GM18517 (cell line): ENCODE results near the gene RPS3A.
A peak's percentile ranks its signal among the peaks of the same experiment; 100 is the strongest.
"Not testable (repeated sequence)": the region's sequence is repeated elsewhere in the genome, so short reads cannot be mapped to it uniquely, and the experiment has no call there.

Source experiments
- ATAC-seq: cut with Tn5 transposase; IDR thresholded peaks from one replicate; pipeline ENCODE4 v1.9.1; 2021; ENCODE audit warnings: mild to moderate bottlenecking, moderate library complexity; ENCODE audit not compliant: unreplicated experiment

Gene RPS3A

GRCh38 chr4:151099229-151099975, at the start of gene RPS3A:
Gene RPS3A (plus strand): TSS chr4:151099628. CDS start chr4:151099653, 25 bp downstream.
- peak; percentile 91 for ATAC-seq

- no peak for ATAC-seq
Measured at GRCh38 chr4:151052785-151053184, 46.6 kb upstream of the RPS3A start.

DNA sequence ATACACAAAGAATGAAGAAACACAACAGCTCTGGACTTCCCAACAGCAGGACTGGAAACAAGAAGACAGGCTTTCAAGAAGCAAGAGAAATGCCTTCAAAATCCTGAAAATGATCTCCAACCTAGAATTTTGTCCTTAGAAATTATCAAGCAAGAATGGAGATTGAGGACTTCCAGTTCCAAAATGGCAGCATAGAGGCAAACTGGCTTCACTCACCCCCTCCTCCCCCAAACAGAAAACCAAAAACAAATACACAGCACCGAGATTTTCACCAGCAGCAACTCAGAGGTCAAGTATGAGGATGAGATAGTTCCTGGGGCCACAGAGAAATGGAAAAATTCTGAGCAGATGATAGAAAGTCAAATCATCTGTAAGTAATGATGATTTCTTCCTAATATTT, 43.9 kb upstream of the RPS3A start:
- ATAC-seq = no peak

DNA sequence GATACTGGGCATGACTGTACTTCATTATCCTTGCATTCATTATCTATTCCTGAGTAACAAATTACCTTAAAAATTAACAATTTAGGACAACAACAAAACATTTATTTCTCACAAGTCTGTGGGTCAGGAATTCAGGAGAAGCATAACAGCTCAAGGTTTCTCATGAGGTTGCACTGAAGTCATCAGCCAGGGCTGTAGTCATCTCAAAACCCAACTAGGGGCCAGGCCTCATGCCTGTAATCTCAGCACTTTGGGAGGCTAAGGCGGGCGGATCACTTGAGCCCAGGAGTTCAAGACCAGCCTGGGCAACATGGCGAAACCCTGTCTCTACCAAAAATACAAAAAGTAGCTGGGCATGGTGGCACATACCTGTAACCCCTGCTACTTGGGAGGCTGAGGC, 36.3 kb upstream of the RPS3A start:
- ATAC-seq = not testable (repeated sequence)

GRCh38 chr4:151067316-151067970, 32.0 kb upstream of the RPS3A start:
- no peak for ATAC-seq

DNA sequence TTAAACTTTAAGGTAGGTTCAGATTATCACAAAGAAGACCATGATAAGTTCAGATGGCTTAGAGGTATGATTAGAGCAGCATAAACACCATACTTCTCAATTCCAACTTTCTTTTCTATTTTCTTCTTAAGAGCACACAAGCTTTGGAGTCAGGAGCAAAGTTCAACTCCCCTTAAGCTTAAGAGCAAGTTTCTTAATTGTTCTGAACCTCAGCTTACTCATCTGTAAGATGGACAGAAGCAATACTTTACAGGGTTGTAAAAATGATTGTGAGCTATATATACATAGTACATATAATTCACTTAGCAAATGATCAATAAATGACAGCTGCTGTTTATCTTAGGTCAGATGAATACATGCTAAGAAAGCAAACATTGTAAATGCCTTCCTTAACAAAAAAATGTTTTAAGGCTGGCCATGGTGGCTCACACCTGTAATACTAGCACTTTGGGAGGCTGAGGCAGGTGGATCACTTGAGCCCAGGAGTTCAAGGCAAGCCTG, 25.0 kb upstream of the RPS3A start:
- ATAC-seq = no peak

DNA sequence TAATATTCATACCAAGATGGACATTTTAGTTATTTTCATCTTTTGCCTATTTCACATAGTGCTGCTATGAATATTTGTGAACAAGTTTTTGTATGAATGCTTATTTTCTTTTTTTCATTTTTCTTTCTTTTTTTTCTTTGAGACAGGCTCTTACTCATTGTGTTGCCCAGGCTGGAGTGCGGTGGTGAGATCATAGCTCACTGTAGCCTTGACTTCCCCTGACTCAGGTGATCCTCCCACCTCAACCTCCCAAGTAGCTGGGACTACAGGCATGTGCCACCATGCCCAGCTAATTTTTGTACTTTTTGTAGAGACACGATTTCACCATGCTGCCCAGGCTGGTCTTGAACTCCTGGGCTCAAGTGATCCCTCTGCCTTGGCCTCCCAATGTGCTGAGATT, 21.4 kb upstream of the RPS3A start:
- not testable (repeated sequence) for ATAC-seq

- ATAC-seq = no peak
Measured at GRCh38 chr4:151087467-151087866, 12.0 kb upstream of the RPS3A start.

DNA sequence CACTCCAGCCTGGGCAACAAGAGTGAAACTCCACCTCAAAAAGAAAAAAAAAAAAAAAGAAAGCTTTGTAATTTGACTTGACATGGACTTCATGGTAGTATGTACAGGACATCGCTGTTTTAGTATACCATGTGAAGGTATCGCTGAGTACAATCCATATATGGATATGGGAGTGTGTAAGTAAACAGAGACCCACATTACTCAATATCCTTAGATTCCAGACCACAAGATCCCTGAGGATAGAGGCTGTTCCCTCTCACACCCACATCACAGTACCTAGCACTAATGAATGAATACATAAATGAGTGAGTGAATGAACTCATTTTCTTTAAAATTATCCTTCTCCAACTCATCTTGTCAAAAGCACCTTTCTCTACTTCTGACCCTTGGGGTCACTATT, 8.4 kb upstream of the RPS3A start:
- no peak for ATAC-seq

GRCh38 chr4:151092488-151092887, 6.9 kb upstream of the RPS3A start:
- no peak for ATAC-seq

DNA sequence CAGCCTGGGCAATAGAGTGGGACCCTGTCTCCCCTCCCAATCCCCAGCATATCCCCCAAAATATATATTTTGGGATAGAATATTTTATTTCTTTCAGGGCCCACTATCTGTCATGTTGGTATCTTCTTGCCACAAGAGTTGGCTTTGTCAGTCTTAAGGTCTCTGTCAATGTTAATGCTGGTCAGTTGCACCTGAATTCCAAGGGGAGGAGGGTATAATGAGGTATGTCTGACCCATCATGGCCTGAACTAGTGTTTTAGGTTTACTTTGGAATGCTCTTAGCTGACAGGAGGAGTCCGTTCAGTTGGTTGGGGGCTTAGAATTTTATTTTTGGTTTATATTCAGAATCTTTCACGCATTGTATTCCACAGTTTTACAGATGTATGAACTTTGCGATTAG, 6.2 kb upstream of the RPS3A start:
- no peak for ATAC-seq

DNA sequence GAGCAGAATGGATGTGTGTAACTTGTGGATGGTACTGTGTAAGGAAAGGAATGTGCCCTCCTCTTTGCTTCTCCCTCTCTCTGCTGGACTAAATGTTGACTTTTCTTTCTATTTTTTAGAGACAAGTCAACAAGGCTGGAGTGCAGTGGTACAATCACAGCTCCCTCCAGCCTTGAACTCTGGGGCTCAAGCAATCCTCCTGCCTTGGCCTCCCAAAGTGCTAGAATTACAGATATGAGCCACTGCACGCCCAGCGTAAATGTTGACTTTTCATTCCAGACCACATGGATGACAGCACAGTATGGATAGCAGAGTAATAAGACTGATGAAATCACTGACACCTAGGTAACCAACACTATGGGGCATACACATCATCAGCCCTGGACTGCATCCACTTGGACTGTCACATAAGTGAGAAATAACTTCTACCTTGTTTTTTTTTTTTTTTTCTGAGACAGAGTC, 5.1 kb upstream of the RPS3A start:
- no peak for ATAC-seq

DNA sequence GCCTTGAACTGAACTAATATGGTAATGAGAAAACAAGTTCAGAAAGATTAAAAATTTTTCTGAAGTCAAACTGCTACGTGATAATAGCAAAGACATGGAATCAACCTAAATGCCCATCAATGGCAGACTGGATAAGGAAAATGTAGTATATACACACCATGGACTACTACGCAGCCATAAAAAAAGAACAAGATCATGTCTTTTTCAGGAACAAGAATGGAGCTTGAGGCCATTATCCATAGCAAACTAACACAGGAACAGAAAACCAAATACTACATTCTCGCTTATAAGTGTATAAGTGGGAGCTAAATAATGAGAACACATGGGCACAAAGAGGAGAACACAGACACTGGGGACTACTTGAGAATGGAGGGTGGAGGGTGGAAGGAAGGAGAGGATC, 4.3 kb upstream of the RPS3A start:
- ATAC-seq = no peak

DNA sequence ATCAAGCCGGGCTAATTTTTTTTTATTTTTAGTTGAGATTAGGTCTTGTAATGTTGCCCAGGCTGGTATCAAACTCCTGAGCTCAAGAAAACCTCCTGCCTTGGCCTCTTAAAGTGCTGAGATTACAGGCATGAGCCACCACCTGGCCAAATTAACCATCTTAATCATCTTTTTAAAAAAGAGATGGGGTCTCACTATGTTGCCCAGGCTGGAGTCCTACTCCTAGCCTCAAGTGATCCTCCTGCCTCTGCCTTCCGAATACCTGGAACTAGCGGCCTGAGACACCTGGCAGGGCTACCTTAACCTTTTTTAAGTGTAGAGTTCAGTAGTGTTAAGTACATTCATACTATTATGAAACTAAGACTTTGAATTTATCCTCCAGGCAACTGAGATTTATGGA, 1.7 kb upstream of the RPS3A start:
- ATAC-seq = no peak

- ATAC-seq = no peak
Measured at GRCh38 chr4:151098979-151099228, 524 bp upstream of the RPS3A start.

DNA sequence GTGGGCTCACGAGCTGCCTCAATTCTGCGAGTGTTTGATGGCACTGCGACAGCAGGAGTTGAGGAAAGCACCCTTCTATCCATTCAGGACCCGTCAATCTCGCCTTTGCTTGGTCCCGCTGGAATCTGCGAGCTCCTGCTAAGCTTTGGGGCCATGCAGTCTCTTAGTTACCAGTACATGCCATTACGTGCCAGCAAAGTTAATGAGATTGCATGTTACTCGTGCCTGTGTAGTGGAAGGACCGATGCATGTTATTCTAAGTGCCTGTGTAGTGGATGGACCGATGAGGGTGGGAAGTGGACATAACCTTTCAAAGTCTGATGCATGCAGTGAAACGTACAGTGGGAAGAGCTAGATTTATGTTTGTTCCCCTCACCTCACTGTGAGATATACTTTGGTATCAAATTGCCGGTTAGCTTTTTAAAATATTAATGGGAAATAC, 569 bp downstream of the RPS3A start:
- peak; percentile 1 for ATAC-seq

DNA sequence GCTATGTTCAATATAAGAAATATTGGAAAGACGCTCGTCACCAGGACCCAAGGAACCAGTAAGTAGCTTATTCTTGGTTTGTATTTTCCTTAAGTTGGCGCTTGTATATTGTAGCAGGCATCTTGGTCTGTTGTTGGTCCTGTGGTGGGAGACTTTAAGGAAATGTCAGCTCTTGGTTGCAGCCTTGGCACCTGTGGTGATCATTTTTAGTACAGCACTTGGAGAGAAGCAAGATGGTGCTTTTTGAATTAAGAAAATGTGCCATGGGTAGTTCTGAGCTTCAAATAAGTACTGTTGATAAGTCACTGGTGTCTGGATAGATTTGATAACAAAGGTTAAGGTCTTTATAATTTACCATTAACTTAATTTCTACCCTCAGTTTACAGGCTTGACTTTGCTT, 1.1 kb downstream of the RPS3A start:
- no peak for ATAC-seq

DNA sequence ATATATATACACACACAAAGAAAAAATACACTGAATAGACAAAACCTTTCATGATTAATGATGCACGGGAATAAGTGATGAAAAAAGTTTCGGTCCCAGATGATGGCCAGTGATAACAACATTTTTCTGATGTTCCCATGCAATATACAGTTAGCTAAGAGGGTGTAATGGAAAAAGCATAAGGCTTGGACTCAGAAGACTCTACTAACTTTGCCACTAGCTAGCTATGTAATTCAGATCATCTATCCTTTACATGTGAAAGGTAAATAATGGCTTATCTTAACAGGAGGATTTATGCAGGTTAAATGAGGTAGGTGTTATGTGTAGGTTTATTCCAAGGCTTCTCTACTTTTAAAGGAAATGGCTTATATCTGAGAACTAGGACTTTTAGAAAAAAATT, 4.3 kb downstream of the RPS3A start:
- no peak for ATAC-seq

GRCh38 chr4:151104621-151105020, 5.2 kb downstream of the RPS3A start:
- ATAC-seq = no peak

DNA sequence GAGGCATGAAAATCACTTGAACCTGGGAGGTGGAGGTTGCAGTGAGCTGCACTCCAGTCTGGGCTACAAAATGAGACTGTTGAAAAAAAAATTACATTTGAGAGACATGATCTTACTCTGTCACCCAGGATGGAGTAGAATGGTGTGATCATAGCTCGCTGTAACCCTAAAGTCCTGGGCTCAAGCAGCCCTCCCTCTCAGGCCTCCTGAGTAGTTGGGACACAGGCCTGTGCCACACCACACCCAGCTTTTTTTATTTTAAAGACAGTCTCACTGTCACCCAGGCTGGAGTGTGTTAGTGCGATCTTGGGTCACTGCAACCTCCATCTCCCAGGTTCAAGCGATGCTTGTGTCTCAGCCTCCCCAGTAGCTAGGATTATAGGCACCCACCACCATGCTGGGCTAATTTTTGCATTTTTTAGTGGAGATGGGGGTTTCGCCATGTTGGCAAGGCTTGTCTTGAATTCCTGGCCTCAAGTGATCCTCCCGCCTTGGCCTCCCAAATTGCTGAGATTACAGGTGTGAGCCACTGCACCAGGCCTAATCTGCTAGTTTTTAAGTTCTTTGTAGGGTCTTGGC, 6.1 kb downstream of the RPS3A start:
- no peak for ATAC-seq

DNA sequence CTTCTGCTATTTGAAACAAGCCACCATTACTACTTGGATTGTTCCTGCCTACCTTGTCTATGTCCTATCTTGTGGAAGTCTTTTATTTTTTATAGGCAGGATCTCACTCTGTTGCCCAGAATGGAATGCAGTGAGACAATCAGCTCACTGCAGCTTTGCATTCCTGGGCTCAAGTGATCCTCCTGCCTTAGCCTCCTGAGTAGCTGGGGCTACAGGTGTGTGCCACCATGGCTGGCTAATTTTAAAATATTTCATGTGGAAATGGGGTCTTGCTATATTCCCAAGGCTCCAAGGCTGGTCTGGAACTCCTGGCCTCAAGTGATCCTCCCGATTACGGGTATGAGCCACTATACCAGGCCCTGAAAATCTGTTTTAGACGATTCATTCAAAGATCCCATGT, 7.6 kb downstream of the RPS3A start:
- ATAC-seq = no peak

DNA sequence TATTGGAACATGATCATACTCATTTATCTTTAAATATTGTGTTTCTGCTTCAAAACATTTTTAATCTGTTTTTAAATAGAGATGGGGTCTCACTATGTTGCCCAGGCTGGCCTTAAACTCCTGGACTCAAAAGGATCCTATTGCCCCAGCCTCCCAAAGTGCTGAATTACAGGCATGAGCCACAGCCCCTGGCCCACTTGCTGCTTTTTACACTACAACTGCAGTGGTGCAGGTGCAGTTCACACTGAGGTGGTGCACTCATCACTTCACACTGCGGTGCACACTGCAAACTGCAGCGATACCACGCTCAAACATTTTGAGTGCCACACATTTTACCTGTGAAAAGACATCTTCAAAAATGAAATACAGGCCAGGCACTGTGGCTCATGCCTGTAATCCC, 10.8 kb downstream of the RPS3A start:
- ATAC-seq = no peak
